ENCODE results near the gene RABGAP1L. TPM values are rescaled to one million over a fixed set of nuclear protein-coding genes. Genes with fewer than 3 reads are reported as not detected.

RABGAP1L gene
- total and polyA plus RNA-seq, 2 of the 8 experiments (the other 6 are each of a cell fraction or from before 2014, with no cell fraction given), result 33.3 to 156 TPM

GRCh38 chr1:174156437-174156836 lies 2.9 kb upstream of the RABGAP1L start:
- no peak for FAIRE-seq
- H3K56ac ChIP-seq (replicated peaks; ENCODE audit: insufficient read length, low read depth, low read length), result peak overlapping the region; percentile 12
- 95% methylated on average over 1 of the region's 1 CpG; no CpG with 5 or more reads in 1 of the 2 experiments for WGBS, 2 experiments (ENCODE audit: extremely low coverage in 1 of 2, insufficient coverage in 1 of 2, insufficient read length in 1 of 2, insufficient replicate concordance in 2 of 2, low coverage in 1 of 2, low lambda C conversion rate in 2 of 2, missing lambda C conversion rate in 1 of 2)

More at GRCh38 chr1:174156437-174156836, 2.9 kb upstream of the RABGAP1L start:
- H4K8ac ChIP-seq (ENCODE audit: extremely low read depth, insufficient read depth, low read length), result no peak overlapping the region
- H2BK20ac ChIP-seq (ENCODE audit: low read length), result no peak overlapping the region
- H3K9ac ChIP-seq (replicated peaks in 1 of 4; ENCODE audit: extremely low read depth in 1 of 4, low read depth in 3 of 4, low read length in 3 of 4), result no peak overlapping the region
- no peaks in the 10 kb centered on the region for H3K27me3 ChIP-seq (replicated peaks in 1 of 4; ENCODE audit: control insufficient read depth in 3 of 4, extremely low read depth in 1 of 4, insufficient read depth in 3 of 4, low read length in 3 of 4)
- H2AFZ ChIP-seq (ENCODE audit: low read length), result no peak overlapping the region
- no peak overlapping the region for H2BK15ac ChIP-seq (ENCODE audit: low read length)
- H3K9me3 ChIP-seq (ENCODE audit: insufficient read depth in 2 of 2, low read depth in 1 of 2, low read length in 1 of 2), result no peaks in the 10 kb centered on the region
- H3K36me3 ChIP-seq (ENCODE audit: control insufficient read depth in 2 of 4, insufficient read depth in 4 of 4, low read length in 3 of 4), result no peaks in the 10 kb centered on the region
- H2BK5ac ChIP-seq (ENCODE audit: low read depth, low read length), result no peak overlapping the region
- no peak overlapping the region for H3K14ac ChIP-seq (ENCODE audit: insufficient read length)
- no peak overlapping the region for H3K4ac ChIP-seq (replicated peaks; ENCODE audit: insufficient read length, low read depth, low read length)
- H3K4me1 ChIP-seq (replicated peaks in 1 of 4; ENCODE audit: control insufficient read depth in 3 of 4, insufficient read depth in 4 of 4, low read length in 3 of 4), result peaks cover 0 to 5% (median 4%) of the 10 kb centered on the region in 4 experiments; a peak in 4 of 7 replicates
- no peak overlapping the region for H4K5ac ChIP-seq (ENCODE audit: insufficient read length, low read depth, low read length)
- no peak for DNase-seq (ENCODE audit: low read depth in 1 of 2, low spot score in 2 of 2)
- H3K79me2 ChIP-seq (ENCODE audit: control insufficient read depth in 1 of 2, insufficient read depth in 2 of 2, low read length in 2 of 2), result no peaks in the 10 kb centered on the region
- H2BK120ac ChIP-seq (replicated peaks; ENCODE audit: low read depth, low read length), result no peak overlapping the region
- H3K23me2 ChIP-seq (ENCODE audit: low read depth, low read length), result peaks cover 9% of the 10 kb centered on the region; the same call in 1 of the 2 replicates
- CTCF ChIA-PET (ENCODE audit: partially characterized antibody), result interaction anchor here (0.6 to 1.3 kb wide), 2 partner anchors 61 to 103 kb away, joined by 4 to 5 read pairs; no protein-coding TSS in a partner anchor
- H3K79me1 ChIP-seq (ENCODE audit: low read depth, low read length), result no peaks in the 10 kb centered on the region
- POLR2A ChIA-PET (ENCODE audit: partially characterized antibody), result interaction anchor here (0.8 to 0.9 kb wide), 2 partner anchors 134 to 288 kb away, joined by 3 read pairs; partner anchors contain the start of genes GAS5, RC3H1 and ZBTB37
- no peak overlapping the region for H3K18ac ChIP-seq (ENCODE audit: extremely low read depth, low read length)
- H3K23ac ChIP-seq (ENCODE audit: insufficient read length), result no peak overlapping the region
- H3K4me3 ChIP-seq (ENCODE audit: extremely low read depth in 1 of 4, insufficient read depth in 2 of 4, low read depth in 3 of 4, low read length in 4 of 4), result no peak overlapping the region
- H3K27ac ChIP-seq (ENCODE audit: low read depth, low read length), result no peak overlapping the region
- no peak overlapping the region for H3K4me2 ChIP-seq (ENCODE audit: insufficient read depth in 1 of 2, low read depth in 2 of 2, low read length in 2 of 2)
- no peak overlapping the region for H4K91ac ChIP-seq (replicated peaks; ENCODE audit: insufficient read length, low read length)
- no peak overlapping the region for H2BK12ac ChIP-seq (ENCODE audit: low read depth, low read length)
- H2AK5ac ChIP-seq (ENCODE audit: low read depth, low read length), result no peak overlapping the region
- TF ChIP-seq PHF8 (conservative IDR thresholded peaks at IDR 0.05; ENCODE audit: low read depth, low read length) (no peak), BRCA1 (IDR thresholded peaks at IDR 0.05; ENCODE audit: low read depth, low read length) (no peak), CBX5 (IDR thresholded peaks at IDR 0.05; ENCODE audit: low read depth, low read length) (no peak), SIX5 (IDR thresholded peaks at IDR 0.05; ENCODE audit: low read depth, low read length) (no peak), BACH1 (IDR thresholded peaks at IDR 0.05; ENCODE audit: low read length) (no peak), EZH2 (IDR thresholded peaks at IDR 0.05; ENCODE audit: low read depth, low read length, severe bottlenecking) (no peak), RBBP5 (IDR thresholded peaks at IDR 0.05; ENCODE audit: borderline replicate concordance, low read depth, low read length) (no peak), GTF2F1 (IDR thresholded peaks at IDR 0.05; ENCODE audit: borderline replicate concordance, low read depth, low read length) (no peak)
- H4K20me1 ChIP-seq (replicated peaks in 1 of 2; ENCODE audit: control insufficient read depth in 1 of 2, insufficient read depth in 2 of 2, low read length in 2 of 2), result no peaks in the 10 kb centered on the region

Data from H1 (cell line).